A549 (cell line): ENCODE measurements around the gene ZNF385A.

Source experiments
- ESRRA ChIP-seq: fragments of 150-350 bp; IDR thresholded peaks from 2 replicates; pipeline ENCODE4 v1.6.1; 2014; ENCODE audit warnings: mild to moderate bottlenecking, low read length, borderline replicate concordance
- KDM5A ChIP-seq: fragments of 200-600 bp; sonication (generic); IDR thresholded peaks from 2 replicates; pipeline ENCODE4 v1.6.1; 2016; ENCODE audit warnings: antibody characterized with exemption, mild to moderate bottlenecking
- MAZ ChIP-seq: fragments of 150-350 bp; IDR thresholded peaks from 2 replicates; pipeline ENCODE4 v1.6.1; 2014; ENCODE audit warnings: antibody characterized with exemption, low read depth, low read length, borderline replicate concordance
- TF ChIP-seq, protein P1 (sequence below): fragments of 450-650 bp; IDR thresholded peaks from 2 replicates; pipeline ENCODE4 v1.6.1; 2014; ENCODE audit warnings: antibody characterized with exemption
- TF ChIP-seq, protein P2 (sequence below): fragments of 200-600 bp; sonication (generic); IDR thresholded peaks from 2 replicates; pipeline ENCODE4 v1.6.1; 2016; ENCODE audit warnings: antibody characterized with exemption, mild to moderate bottlenecking, moderate library complexity
- TF ChIP-seq, protein P3 (sequence below): fragments of >200 bp; sonication (Bioruptor Twin); formaldehyde crosslinking; IDR thresholded peaks from 3 replicates; pipeline ENCODE4 v1.5.1; 2016

DNA sequence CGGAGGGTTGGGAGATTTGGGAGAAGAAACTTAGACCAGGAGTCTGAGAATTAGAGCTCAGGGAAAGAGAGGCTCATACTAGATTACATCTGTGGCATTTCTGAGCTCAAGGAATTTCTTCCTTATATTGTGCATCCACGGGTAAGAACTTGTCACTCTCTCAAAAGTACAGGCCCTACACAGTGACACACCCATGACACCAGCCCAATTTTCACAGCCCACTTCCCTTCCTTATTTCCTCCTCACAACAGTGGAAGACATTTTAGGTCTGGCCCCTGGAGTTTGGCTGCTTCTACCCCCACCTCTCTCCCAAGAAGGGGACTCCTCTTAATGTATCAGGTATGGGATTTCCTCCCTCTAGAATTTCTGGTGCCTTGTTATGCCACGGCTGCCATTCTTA, 9.2 kb upstream of the ZNF385A start:
- TF ChIP-seq, protein P1, sequence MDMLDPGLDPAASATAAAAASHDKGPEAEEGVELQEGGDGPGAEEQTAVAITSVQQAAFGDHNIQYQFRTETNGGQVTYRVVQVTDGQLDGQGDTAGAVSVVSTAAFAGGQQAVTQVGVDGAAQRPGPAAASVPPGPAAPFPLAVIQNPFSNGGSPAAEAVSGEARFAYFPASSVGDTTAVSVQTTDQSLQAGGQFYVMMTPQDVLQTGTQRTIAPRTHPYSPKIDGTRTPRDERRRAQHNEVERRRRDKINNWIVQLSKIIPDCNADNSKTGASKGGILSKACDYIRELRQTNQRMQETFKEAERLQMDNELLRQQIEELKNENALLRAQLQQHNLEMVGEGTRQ: no peak
- TF ChIP-seq MAZ (no peak), ESRRA (no peak), KDM5A (no peak)
- TF ChIP-seq, protein P2, sequence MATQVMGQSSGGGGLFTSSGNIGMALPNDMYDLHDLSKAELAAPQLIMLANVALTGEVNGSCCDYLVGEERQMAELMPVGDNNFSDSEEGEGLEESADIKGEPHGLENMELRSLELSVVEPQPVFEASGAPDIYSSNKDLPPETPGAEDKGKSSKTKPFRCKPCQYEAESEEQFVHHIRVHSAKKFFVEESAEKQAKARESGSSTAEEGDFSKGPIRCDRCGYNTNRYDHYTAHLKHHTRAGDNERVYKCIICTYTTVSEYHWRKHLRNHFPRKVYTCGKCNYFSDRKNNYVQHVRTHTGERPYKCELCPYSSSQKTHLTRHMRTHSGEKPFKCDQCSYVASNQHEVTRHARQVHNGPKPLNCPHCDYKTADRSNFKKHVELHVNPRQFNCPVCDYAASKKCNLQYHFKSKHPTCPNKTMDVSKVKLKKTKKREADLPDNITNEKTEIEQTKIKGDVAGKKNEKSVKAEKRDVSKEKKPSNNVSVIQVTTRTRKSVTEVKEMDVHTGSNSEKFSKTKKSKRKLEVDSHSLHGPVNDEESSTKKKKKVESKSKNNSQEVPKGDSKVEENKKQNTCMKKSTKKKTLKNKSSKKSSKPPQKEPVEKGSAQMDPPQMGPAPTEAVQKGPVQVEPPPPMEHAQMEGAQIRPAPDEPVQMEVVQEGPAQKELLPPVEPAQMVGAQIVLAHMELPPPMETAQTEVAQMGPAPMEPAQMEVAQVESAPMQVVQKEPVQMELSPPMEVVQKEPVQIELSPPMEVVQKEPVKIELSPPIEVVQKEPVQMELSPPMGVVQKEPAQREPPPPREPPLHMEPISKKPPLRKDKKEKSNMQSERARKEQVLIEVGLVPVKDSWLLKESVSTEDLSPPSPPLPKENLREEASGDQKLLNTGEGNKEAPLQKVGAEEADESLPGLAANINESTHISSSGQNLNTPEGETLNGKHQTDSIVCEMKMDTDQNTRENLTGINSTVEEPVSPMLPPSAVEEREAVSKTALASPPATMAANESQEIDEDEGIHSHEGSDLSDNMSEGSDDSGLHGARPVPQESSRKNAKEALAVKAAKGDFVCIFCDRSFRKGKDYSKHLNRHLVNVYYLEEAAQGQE: no peak
- TF ChIP-seq, protein P3, sequence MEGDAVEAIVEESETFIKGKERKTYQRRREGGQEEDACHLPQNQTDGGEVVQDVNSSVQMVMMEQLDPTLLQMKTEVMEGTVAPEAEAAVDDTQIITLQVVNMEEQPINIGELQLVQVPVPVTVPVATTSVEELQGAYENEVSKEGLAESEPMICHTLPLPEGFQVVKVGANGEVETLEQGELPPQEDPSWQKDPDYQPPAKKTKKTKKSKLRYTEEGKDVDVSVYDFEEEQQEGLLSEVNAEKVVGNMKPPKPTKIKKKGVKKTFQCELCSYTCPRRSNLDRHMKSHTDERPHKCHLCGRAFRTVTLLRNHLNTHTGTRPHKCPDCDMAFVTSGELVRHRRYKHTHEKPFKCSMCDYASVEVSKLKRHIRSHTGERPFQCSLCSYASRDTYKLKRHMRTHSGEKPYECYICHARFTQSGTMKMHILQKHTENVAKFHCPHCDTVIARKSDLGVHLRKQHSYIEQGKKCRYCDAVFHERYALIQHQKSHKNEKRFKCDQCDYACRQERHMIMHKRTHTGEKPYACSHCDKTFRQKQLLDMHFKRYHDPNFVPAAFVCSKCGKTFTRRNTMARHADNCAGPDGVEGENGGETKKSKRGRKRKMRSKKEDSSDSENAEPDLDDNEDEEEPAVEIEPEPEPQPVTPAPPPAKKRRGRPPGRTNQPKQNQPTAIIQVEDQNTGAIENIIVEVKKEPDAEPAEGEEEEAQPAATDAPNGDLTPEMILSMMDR: no peak
